GM12878 (cell line): ENCODE results near the gene RNU1-2. TPM values are rescaled to one million over a fixed set of nuclear protein-coding genes. Genes with fewer than 3 reads are reported as not detected.
A peak's percentile ranks its signal among the peaks of the same experiment; 100 is the strongest.

Experiments used
- ATAC-seq: fragments of 200-7000 bp; cut with Tn5 transposase; 3 replicates; pipeline ENCODE4 v1.9.1; 2020; ENCODE audit warnings: mild to moderate bottlenecking, moderate library complexity
- BruUV-seq: library from RNA; stranded (reverse); fragments of 400-500 nt; replicated peaks from 2 replicates; lab custom pipeline; 2021; lab: Mats Ljungman, UMichigan
- CTCF ChIA-PET: fragments of 300-600 bp; sonication (Branson Sonifier 250); formaldehyde crosslinking; extraction: SDS; loops from one replicate; lab custom pipeline; 2021; ENCODE audit warnings: inconsistent platforms; lab: Yijun Ruan, JAX
- POLR2A ChIA-PET: fragments of 350-600 bp; formaldehyde crosslinking; extraction: SDS; loops from one replicate; lab custom pipeline; 2021; ENCODE audit warnings: inconsistent platforms; lab: Charles Lee
- RAD21 ChIA-PET: fragments of 300-600 bp; sonication (Branson Sonifier 250); formaldehyde crosslinking; loops from one replicate; lab custom pipeline; 2023; ENCODE audit warnings: antibody characterized with exemption; ENCODE audit not compliant: unreplicated experiment; lab: Charles Lee
- SMC1A ChIA-PET: fragments of 300-600 bp; sonication (Branson Sonifier 250); formaldehyde crosslinking; loops from one replicate; lab custom pipeline; 2023; ENCODE audit not compliant: unreplicated experiment, uncharacterized antibody; lab: Charles Lee
- DNase-seq: peaks from one replicate; pipeline ENCODE4 v3.0.0-alpha.2; 2011; ENCODE audit warnings: low read depth, low spot score
- FAIRE-seq: peaks from 3 replicates; lab custom pipeline; 2011; peaks lifted over from hg19 to GRCh38; lab: Jason Lieb, UNC
- H2AFZ ChIP-seq: 2 replicates; pipeline ENCODE4 v1.6.0; 2011; ENCODE audit warnings: low read depth, low read length, control low read depth; ENCODE audit not compliant: control insufficient read depth
- H3K27ac ChIP-seq: 2 replicates; pipeline ENCODE4 v1.5.1; 2011; ENCODE audit warnings: control low read depth; ENCODE audit not compliant: control insufficient read depth, insufficient read depth
- H3K27me3 ChIP-seq, 2 experiments: replicated peaks in 1 of 2; 2 replicates each; pipeline versions ENCODE4 v1.6.0 to v1.6.1; 2011; ENCODE audit warnings: low read length in 1 of 2; ENCODE audit not compliant: control insufficient read depth in 2 of 2, insufficient read depth in 2 of 2
- H3K36me3 ChIP-seq, 2 experiments: 2 replicates each; pipeline ENCODE4 v1.5.1; 2011; ENCODE audit warnings: low read length in 1 of 2; ENCODE audit not compliant: control insufficient read depth in 2 of 2, insufficient read depth in 2 of 2
- H3K4me1 ChIP-seq: 2 replicates; pipeline ENCODE4 v1.6.1; 2011; ENCODE audit warnings: mild to moderate bottlenecking, low read length, moderate library complexity, mixed read lengths; ENCODE audit not compliant: control insufficient read depth, insufficient read depth
- H3K4me2 ChIP-seq: 2 replicates; pipeline ENCODE4 v1.6.0; 2011; ENCODE audit warnings: control low read depth; ENCODE audit not compliant: control insufficient read depth, insufficient read depth
- H3K4me3 ChIP-seq: fragments of 200-600 bp; sonication (generic); 2 replicates; pipeline ENCODE4 v1.5.1; 2016
- H3K79me2 ChIP-seq: 2 replicates; pipeline ENCODE4 v1.6.0; 2011; ENCODE audit warnings: low read length; ENCODE audit not compliant: control insufficient read depth, insufficient read depth
- H3K9ac ChIP-seq: 2 replicates; pipeline ENCODE4 v1.8.0; 2011; ENCODE audit warnings: low read length, control low read depth, mixed read lengths; ENCODE audit not compliant: control insufficient read depth, insufficient read depth
- H3K9me3 ChIP-seq: replicated peaks from 3 replicates; pipeline ENCODE4 v1.5.1; 2011; ENCODE audit warnings: mild to moderate bottlenecking, low read length; ENCODE audit not compliant: control insufficient read depth, insufficient read depth
- H4K20me1 ChIP-seq: 2 replicates; pipeline ENCODE4 v1.6.0; 2011; ENCODE audit not compliant: control insufficient read depth, insufficient read depth
- BHLHE40 ChIP-seq, 2 experiments: fragments of 450-650 bp in 1 of 2; IDR thresholded peaks; 2 replicates each; pipeline ENCODE4 v1.6.1; 2011 to 2017; ENCODE audit warnings: low read depth in 2 of 2, borderline replicate concordance in 1 of 2, improper control_type of control experiment in 1 of 2, low read length in 1 of 2, mild to moderate bottlenecking in 1 of 2
- DPF2 ChIP-seq: fragments of 450-650 bp; IDR thresholded peaks from 2 replicates; pipeline ENCODE4 v1.6.1; 2017; ENCODE audit warnings: mild to moderate bottlenecking
- EGR1 ChIP-seq, 2 experiments: IDR thresholded peaks; 1 replicate in 1 of 2; 2 replicates in 1 of 2; pipeline ENCODE4 v1.6.1; 2011 to 2012; ENCODE audit warnings: low read depth in 2 of 2, low read length in 2 of 2, borderline replicate concordance in 1 of 2, mild to moderate bottlenecking in 1 of 2, moderate library complexity in 1 of 2
- FOXM1 ChIP-seq: IDR thresholded peaks from 2 replicates; pipeline ENCODE4 v1.6.1; 2012; ENCODE audit warnings: low read depth, mild to moderate bottlenecking, inconsistent platforms, low read length, moderate library complexity
- GATAD2B ChIP-seq: fragments of 450-650 bp; conservative IDR thresholded peaks from 2 replicates; pipeline ENCODE4 v1.6.1; 2017; ENCODE audit warnings: low read depth, mild to moderate bottlenecking, moderate library complexity
- IKZF1 ChIP-seq: fragments of 450-650 bp; conservative IDR thresholded peaks from 2 replicates; pipeline ENCODE4 v1.6.1; 2017; ENCODE audit warnings: antibody characterized with exemption, mild to moderate bottlenecking
- IRF5 ChIP-seq: fragments of 450-650 bp; IDR thresholded peaks from 2 replicates; pipeline ENCODE4 v1.6.1; 2017; ENCODE audit warnings: borderline replicate concordance
- LARP7 ChIP-seq: fragments of 450-650 bp; IDR thresholded peaks from 2 replicates; pipeline ENCODE4 v1.6.1; 2017; ENCODE audit warnings: mild to moderate bottlenecking
- NR2F1 ChIP-seq: fragments of 450-650 bp; conservative IDR thresholded peaks from 2 replicates; pipeline ENCODE4 v1.6.1; 2017; ENCODE audit warnings: mild to moderate bottlenecking
- NRF1 ChIP-seq: conservative IDR thresholded peaks from 2 replicates; pipeline ENCODE4 v1.6.1; 2011; ENCODE audit warnings: mild to moderate bottlenecking, low read depth, low read length, improper control_type of control experiment
- PAX5 ChIP-seq: IDR thresholded peaks from 2 replicates; pipeline ENCODE4 v1.6.1; 2011; ENCODE audit warnings: low read depth, low read length, borderline replicate concordance
- POLR2A ChIP-seq: IDR thresholded peaks from 2 replicates; pipeline ENCODE4 v1.6.1; 2011; ENCODE audit warnings: low read depth, mild to moderate bottlenecking, low read length
- SMARCA5 ChIP-seq: fragments of 450-650 bp; IDR thresholded peaks from 2 replicates; pipeline ENCODE4 v1.6.1; 2017; ENCODE audit warnings: mild to moderate bottlenecking
- ZNF687 ChIP-seq: fragments of 450-650 bp; IDR thresholded peaks from 2 replicates; pipeline ENCODE4 v1.6.1; 2017; ENCODE audit warnings: mild to moderate bottlenecking, moderate library complexity
- WGBS: methylation state at CpG from one replicate; pipeline ENCODE4 v1.1.6; 2016; ENCODE audit warnings: low lambda C conversion rate; ENCODE audit not compliant: insufficient replicate concordance, insufficient coverage; ENCODE audit errors: missing lambda C conversion rate; 5-methylcytosine and 5-hydroxymethylcytosine counted together
- in situ Hi-C: fragments of 300-500 bp; cut with MboI; formaldehyde crosslinking; loops from 9 replicates; pipeline ENCODE4 v1.14.3; 2018; ENCODE audit warnings: mixed read lengths
- intact Hi-C: fragments of 100-400 bp; cut with micrococcal nuclease; formaldehyde crosslinking; loops from one replicate; pipeline ENCODE4 v1.14.2; 2022; ENCODE audit not compliant: unreplicated experiment
- polyA plus RNA-seq, 11 experiments: library from polyadenylated mRNA; depleted of rRNA in 4 of 11; unstranded in 6 of 11; stranded (reverse) in 5 of 11; fragments of >200 nt; fragmentation: Nextera tagmentation in 4 of 11; fragmentation: Illumina TruSeq in 1 of 11; extraction: Ambion mirVana in 4 of 11; extraction: Trizol in 1 of 11; gene quantifications; 1 replicate in 1 of 11; 2 replicates in 10 of 11; pipeline versions ENCODE4 v1.2.1 to v1.2.3, GENCODE V29; 2011 to 2016; ENCODE audit warnings: inconsistent platforms in 2 of 11, missing spikeins in 2 of 11, low read depth in 1 of 11
- total RNA-seq, 4 experiments: library from RNA; depleted of rRNA in 3 of 4; stranded (reverse); fragments of >200 nt in 3 of 4; fragmentation: Illumina TruSeq in 1 of 4; extraction: Trizol in 1 of 4; gene quantifications; 2 replicates each; pipeline versions ENCODE4 v1.2.1 to v1.2.3, GENCODE V29; 2013 to 2021

Gene RNU1-2
- total and polyA plus RNA-seq, 10 of the 15 experiments (the other 5 are each of a cell fraction or from before 2014, with no cell fraction given), result under 0.01 to 20,946 (median 4.7) TPM; not detected in 2

- DNase-seq, result peak; percentile 9
- ChIA-PET SMC1A (no interaction called here), CTCF (no interaction called here), POLR2A (no interaction called here), RAD21 (no interaction called here)
- BruUV-seq, result no TSS peak
- Histone ChIP-seq H3K4me2 (peak overlapping the region; percentile 87), H3K4me1 (peaks cover 3% of the 10 kb centered on the region; the same call in 1 of the 2 replicates), H3K27me3 (peaks cover 0 to 2% of the 10 kb centered on the region in 2 experiments; a peak in 1 of 4 replicates), H4K20me1 (no peaks in the 10 kb centered on the region), H3K79me2 (no peaks in the 10 kb centered on the region), H3K27ac (no peak overlapping the region), H3K4me3 (peak overlapping the region; percentile 62; the same call in 1 of the 2 replicates), H3K9ac (peak overlapping the region; percentile 34; the same call in 1 of the 2 replicates), H3K9me3 (no peaks in the 10 kb centered on the region), H2AFZ (peak overlapping the region; percentile 84), H3K36me3 (no peaks in the 10 kb centered on the region)
- FAIRE-seq, result no peak
- ATAC-seq, result peak; percentile 99
- TF ChIP-seq LARP7, result peak; percentile 79
- 0 out of 2 replicates have a peak, but pooled peaks have one; percentile 12 for TF ChIP-seq ZNF687
- TF ChIP-seq POLR2A, result peak; percentile 65
- TF ChIP-seq FOXM1, result no peak
- no peak for TF ChIP-seq PAX5
- 0 out of 2 replicates have a peak, but pooled peaks have one; percentile 53 for TF ChIP-seq SMARCA5
- peak in 1 of 2 experiments; percentile 93; a peak in 2 of 3 replicates for TF ChIP-seq EGR1 (IDR thresholded peaks at IDR 0.05; ENCODE audit: borderline replicate concordance in 1 of 2, low read depth in 2 of 2, low read length in 2 of 2)
- 0 out of 2 replicates have a peak, but pooled peaks have one; percentile 23 for TF ChIP-seq NR2F1
- 0 out of 2 replicates have a peak, but pooled peaks have one; percentile 78 for TF ChIP-seq GATAD2B
- TF ChIP-seq IKZF1, result 0 out of 2 replicates have a peak, but pooled peaks have one; percentile 51
- 0 out of 2 replicates have a peak, but pooled peaks have one; percentile 33 for TF ChIP-seq DPF2
- peak; percentile 25; the same call in 1 of the 2 replicates for TF ChIP-seq NRF1
- peak in 1 of 2 experiments; percentile 37; a peak in 2 of 4 replicates for TF ChIP-seq BHLHE40 (IDR thresholded peaks at IDR 0.05; ENCODE audit: borderline replicate concordance in 1 of 2, low read depth in 2 of 2, low read length in 1 of 2)
- no peak for TF ChIP-seq IRF5
- intact Hi-C loops (no loop called here), in situ Hi-C loops (no loop called here)
- under 1% methylated on average over 61 of the region's 109 CpGs for WGBS
Measured at GRCh38 chr1:16913833-16914662, 18.3 kb downstream of the RNU1-2 start.
